Measurements from ENCODE around the gene IL16.

DNA sequence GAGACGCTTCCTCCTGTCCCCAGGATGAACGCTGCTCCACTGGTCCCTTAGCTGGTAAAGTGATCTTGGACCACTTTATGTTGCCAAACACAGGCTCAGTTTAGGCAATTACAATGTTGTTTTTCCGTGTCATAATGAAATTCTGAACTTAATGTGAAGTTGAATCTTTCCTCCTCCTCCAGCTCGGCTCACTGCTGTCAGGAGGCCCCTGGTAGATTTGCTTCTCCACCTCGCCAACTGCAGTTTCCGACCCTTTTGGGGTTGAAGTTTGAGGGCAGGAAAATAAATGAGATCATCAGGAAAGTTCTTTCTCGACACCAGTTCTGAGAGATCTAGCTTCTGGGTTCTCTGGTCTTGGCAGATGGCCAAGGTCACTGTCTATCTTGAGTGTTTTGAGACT, 34.8 kb upstream of the IL16 start:
- TF ChIP-seq CREB1 (IDR thresholded peaks at IDR 0.05; ENCODE audit: low read depth) (no peak), YY1 (IDR thresholded peaks at IDR 0.05; ENCODE audit: low read depth) (no peak), RAD21 (IDR thresholded peaks at IDR 0.05; ENCODE audit: low read depth) (no peak), CEBPB (IDR thresholded peaks at IDR 0.05) (no peak), EP300 (IDR thresholded peaks at IDR 0.05; ENCODE audit: borderline replicate concordance) (no peak), TEAD4 (IDR thresholded peaks at IDR 0.05) (no peak), TCF12 (IDR thresholded peaks at IDR 0.05; ENCODE audit: low read depth) (no peak)
- TF ChIP-seq, protein P1, sequence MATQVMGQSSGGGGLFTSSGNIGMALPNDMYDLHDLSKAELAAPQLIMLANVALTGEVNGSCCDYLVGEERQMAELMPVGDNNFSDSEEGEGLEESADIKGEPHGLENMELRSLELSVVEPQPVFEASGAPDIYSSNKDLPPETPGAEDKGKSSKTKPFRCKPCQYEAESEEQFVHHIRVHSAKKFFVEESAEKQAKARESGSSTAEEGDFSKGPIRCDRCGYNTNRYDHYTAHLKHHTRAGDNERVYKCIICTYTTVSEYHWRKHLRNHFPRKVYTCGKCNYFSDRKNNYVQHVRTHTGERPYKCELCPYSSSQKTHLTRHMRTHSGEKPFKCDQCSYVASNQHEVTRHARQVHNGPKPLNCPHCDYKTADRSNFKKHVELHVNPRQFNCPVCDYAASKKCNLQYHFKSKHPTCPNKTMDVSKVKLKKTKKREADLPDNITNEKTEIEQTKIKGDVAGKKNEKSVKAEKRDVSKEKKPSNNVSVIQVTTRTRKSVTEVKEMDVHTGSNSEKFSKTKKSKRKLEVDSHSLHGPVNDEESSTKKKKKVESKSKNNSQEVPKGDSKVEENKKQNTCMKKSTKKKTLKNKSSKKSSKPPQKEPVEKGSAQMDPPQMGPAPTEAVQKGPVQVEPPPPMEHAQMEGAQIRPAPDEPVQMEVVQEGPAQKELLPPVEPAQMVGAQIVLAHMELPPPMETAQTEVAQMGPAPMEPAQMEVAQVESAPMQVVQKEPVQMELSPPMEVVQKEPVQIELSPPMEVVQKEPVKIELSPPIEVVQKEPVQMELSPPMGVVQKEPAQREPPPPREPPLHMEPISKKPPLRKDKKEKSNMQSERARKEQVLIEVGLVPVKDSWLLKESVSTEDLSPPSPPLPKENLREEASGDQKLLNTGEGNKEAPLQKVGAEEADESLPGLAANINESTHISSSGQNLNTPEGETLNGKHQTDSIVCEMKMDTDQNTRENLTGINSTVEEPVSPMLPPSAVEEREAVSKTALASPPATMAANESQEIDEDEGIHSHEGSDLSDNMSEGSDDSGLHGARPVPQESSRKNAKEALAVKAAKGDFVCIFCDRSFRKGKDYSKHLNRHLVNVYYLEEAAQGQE (IDR thresholded peaks at IDR 0.05; ENCODE audit: low read depth): no peak
- TF ChIP-seq, protein P2, sequence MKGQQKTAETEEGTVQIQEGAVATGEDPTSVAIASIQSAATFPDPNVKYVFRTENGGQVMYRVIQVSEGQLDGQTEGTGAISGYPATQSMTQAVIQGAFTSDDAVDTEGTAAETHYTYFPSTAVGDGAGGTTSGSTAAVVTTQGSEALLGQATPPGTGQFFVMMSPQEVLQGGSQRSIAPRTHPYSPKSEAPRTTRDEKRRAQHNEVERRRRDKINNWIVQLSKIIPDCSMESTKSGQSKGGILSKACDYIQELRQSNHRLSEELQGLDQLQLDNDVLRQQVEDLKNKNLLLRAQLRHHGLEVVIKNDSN (IDR thresholded peaks at IDR 0.05): no peak
- TF ChIP-seq, protein P3, sequence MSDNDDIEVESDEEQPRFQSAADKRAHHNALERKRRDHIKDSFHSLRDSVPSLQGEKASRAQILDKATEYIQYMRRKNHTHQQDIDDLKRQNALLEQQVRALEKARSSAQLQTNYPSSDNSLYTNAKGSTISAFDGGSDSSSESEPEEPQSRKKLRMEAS (IDR thresholded peaks at IDR 0.05): no peak
